PC-3 (cell line): ENCODE data around the gene IGF1.

Experiments
- EZH2 ChIP-seq: fragments of 300-600 bp; sonication (generic); IDR thresholded peaks from one replicate; pipeline ENCODE4 v1.6.1; 2017; ENCODE audit warnings: antibody characterized with exemption, mild to moderate bottlenecking, low read length; ENCODE audit not compliant: unreplicated experiment
- EZH2phosphoT487 ChIP-seq: fragments of 300-600 bp; sonication (generic); IDR thresholded peaks from 2 replicates; pipeline ENCODE4 v1.6.1; 2018; ENCODE audit warnings: mild to moderate bottlenecking, antibody characterized with exemption, low read length, borderline replicate concordance
- TF ChIP-seq, protein P1 (sequence below): fragments of 300-600 bp; sonication (generic); conservative IDR thresholded peaks from 2 replicates; pipeline ENCODE4 v1.5.1; 2017; ENCODE audit warnings: antibody characterized with exemption, low read depth, mild to moderate bottlenecking, low read length

DNA sequence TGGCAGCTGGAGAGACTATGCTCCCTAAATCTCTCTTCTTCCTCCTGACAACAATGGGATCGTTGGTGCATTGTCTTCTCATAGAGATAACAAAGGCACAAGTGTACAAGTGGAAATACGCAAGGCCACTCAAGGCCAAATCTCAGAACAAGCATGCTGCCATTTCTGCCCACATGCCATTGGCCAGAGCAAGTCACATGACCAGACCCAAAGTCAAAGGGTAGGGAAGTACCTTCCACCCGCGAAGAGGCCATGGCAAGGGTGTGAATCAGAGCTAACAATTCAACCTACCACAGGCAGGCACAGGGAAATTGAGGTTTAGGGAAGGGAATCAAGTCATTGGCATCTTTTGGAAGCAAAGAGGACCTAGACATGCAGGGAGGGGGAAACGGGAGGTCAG is 38.5 kb upstream of the IGF1 start:
- TF ChIP-seq, protein P1, sequence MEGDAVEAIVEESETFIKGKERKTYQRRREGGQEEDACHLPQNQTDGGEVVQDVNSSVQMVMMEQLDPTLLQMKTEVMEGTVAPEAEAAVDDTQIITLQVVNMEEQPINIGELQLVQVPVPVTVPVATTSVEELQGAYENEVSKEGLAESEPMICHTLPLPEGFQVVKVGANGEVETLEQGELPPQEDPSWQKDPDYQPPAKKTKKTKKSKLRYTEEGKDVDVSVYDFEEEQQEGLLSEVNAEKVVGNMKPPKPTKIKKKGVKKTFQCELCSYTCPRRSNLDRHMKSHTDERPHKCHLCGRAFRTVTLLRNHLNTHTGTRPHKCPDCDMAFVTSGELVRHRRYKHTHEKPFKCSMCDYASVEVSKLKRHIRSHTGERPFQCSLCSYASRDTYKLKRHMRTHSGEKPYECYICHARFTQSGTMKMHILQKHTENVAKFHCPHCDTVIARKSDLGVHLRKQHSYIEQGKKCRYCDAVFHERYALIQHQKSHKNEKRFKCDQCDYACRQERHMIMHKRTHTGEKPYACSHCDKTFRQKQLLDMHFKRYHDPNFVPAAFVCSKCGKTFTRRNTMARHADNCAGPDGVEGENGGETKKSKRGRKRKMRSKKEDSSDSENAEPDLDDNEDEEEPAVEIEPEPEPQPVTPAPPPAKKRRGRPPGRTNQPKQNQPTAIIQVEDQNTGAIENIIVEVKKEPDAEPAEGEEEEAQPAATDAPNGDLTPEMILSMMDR, result no peak
- TF ChIP-seq EZH2 (no peak), EZH2phosphoT487 (no peak)
